ENCODE results near the gene ATP9B.

- TF ChIP-seq ZNF274 (IDR thresholded peaks at IDR 0.05; ENCODE audit: low read depth, low read length) = no peak
- TF ChIP-seq SUZ12 (IDR thresholded peaks at IDR 0.05; ENCODE audit: extremely low read depth, insufficient read depth, insufficient read length) = no peak
- no peak for TF ChIP-seq YY1 (IDR thresholded peaks at IDR 0.05; ENCODE audit: insufficient read depth, insufficient read length)
Observed at GRCh38 chr18:79047556-79048244, 21.5 kb upstream of the ATP9B start.
